HG03196 (cell line): ENCODE results near the gene CD163.
"Not testable (repeated sequence)": the region's sequence is repeated elsewhere in the genome, so short reads cannot be mapped to it uniquely, and the experiment has no call there.

Experiments
- ATAC-seq: cut with Tn5 transposase; IDR thresholded peaks from one replicate; pipeline ENCODE4 v1.9.1; 2021; ENCODE audit not compliant: unreplicated experiment

Gene CD163

DNA sequence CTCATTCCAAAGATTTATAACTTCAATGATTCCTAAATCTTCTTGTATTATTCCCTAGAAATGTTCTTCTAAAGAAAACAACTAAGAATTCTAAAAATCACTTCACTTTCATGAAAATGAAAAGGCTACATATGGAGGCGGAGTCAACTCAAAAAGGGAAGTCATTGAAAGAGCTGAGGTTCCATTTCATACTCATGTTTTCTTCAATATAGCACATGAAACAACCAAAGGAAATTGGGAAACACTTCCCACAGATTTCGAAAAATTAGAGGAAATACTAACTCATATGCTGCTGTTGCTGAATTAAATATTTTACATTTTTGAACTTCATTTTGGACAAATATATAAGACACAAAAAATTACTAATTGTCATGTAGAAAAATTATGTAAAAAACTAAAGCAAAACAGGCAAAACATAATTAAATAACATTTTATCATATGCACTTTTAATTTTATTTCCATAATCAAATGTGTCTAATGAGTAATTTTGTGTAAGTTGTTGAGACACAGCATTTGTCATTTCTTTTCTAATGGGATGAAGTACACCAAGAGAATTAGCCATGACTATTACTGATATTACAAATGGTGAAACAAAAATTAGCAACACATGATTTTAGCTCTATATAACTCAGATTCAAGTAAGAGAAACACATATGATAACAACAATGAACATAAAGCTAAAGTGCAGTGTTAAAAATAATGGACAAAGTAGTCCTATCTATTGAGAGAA is at the start of gene CD163:
TSS of gene CD163 (minus strand) at position 92 of the 730 bp plus-strand sequence. CDS start at position 5, 87 bp downstream.
- ATAC-seq: no peak

DNA sequence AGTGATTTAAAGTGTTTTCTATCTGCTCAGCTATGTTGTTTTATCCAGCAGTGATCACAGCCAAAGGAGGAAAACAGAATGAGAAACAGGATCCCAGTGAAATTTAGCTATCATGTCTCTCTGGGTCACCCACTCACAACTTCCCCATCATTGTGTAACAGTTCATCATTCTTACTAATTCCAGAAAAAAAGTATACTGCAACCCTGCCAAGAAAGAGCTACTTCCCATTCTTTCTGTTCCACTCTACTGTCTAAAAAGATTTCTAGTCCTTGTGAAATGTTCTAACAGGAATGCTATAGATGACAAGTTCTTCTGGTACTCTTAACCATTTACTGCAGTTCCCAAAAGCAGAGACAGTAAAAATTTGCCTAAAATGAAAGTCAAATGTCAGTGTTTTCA is 39.2 kb upstream of the CD163 start:
- no peak for ATAC-seq

DNA sequence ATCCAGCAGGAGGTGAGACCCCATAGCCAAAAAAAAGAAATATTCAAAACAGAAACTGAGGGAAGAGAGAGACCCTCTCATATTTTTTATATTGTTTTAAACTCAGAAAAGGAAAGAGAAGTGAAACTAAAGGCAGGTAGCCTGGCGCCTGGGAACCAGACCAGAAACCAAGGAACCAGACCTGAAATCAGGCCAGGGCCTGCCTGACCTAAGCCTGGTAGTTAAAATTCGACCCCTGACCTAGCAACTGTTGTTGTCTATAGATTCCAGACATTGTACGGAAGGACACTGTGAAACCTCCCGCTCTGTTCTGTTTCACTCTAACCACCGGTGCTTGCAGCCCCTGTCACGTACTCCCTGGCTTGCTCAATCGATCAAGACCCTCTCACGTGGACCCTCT is 38.5 kb upstream of the CD163 start:
- no peak for ATAC-seq

DNA sequence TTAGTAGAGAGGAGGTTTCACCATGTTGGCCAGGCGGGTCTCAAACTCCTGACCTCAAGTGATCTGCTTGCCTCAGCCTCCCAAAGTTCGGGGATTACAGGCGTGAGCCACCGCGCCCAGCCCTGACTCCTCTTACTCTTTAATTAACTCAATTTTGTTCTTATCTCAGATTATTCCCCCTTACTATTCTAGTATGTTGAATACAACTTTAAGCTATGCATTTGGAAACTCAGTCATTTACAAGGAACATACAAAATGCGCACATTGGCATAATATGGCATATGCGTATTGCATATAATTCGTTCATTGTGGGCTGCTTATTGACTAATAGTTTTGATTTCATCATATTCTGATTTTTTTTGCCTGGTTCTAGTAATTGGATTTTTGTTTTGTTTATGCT is 10.8 kb upstream of the CD163 start:
- no peak for ATAC-seq

DNA sequence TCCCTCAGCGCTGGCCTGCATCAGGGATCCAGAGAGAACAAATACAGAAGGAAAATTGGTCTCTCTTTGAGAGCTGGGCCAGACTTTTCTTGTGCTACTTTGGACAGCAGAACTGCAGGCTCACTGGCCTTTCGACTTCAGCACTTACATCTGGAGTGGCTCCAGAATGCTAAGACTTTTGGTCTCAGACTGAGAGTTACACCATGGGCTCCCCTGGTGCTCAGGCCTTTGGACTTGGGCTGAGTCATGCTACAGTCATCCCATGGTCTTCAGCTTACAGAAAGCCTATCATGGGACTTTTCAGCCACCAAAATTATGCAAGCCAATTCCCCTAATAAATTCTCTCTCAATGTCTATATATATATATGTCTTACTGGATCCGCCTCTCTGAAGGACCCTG is 9.0 kb upstream of the CD163 start:
- ATAC-seq: no peak

DNA sequence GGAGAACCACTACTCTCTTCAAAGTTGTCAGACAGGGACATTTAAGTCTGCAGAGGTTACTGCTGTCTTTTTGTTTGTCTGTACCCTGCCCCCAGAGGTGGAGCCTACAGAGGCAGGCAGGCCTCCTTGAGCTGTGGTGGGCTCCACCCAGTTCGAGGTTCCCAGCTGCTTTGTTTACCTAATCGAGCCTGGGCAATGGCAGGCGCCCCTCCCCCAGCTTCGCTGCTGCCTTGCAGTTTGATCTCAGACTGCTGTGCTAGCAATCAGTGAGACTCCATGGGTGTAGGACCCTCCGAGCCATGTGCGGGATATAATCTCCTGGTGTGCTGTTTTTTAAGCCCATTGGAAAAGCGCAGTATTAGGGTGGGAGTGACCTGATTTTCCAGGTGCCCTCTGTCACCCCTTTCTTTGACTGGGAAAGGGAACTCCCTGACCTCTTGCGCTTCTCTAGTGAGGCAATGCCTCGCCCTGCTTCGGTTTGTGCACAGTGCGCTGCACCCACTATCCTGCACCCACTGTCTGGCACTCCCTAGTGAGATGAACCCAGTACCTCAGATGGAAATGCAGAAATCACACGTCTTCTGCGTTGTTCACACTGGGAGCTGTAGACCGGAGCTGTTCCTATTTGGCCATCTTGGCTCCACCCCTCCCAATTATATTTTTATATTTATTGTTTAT is 6.4 kb upstream of the CD163 start:
- not testable (repeated sequence) for ATAC-seq

DNA sequence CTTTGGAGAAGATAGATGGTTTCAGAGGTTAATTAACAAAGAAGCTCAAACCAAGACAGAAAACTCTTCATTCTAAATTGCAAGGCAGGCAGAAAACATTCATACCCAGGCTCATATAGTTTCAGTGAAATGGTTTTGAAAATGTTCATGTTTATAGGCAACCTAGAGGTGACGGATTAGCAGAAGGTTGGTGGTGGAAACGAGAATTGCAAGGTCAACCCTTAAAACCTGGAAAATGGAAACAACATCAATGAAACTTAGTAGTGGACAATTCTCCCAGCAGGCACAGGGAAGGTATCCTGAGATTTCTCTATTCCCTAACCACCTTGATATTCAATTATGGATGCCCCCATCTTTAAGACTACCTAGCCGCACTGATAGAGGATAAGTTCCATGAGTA is 965 bp downstream of the CD163 start:
- ATAC-seq: no peak

DNA sequence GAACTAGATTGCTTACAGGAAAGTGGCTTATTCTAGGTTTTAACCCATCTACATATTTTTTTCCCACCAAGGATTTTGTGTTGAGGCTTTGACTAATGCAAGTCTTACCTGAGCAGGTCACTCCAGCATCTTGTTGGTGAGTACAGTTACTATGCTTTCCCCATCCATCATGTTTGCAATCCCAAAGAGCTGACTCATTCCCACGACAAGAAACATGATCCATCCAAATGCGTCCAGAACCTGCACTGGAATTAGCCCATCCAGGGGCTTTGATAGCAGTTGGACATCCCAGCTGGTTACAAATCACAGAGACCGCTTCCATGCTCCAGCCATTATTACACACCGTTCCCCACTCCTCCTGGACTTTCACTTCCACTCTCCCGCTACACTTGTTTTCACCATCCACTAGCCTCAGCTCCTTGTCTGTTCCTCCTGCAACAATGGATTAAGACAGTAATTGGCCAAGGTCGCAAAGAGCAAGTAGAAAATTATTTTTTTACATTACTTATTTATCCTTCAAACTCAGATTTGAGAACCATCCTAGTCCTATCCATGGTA is 2.5 kb downstream of the CD163 start:
- ATAC-seq: no peak

DNA sequence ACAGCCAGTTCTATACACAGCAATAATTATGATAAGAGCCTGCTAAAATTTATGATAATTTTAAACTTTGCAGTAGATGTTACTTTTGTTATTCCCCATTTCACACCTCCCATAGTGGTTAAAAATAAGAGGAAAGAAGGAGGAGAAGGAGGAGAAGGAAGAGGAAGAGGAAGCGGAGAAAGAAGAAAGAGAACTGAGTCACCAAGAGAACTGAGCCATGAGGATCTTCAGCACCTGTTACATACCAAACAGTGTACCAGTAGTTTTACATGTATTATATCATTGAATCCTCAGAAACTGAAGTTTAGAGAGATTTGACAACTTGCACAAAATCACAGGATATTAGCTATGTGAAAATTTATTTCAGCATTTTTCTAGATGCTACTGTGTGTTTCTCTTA is 3.9 kb downstream of the CD163 start:
- no peak for ATAC-seq

DNA sequence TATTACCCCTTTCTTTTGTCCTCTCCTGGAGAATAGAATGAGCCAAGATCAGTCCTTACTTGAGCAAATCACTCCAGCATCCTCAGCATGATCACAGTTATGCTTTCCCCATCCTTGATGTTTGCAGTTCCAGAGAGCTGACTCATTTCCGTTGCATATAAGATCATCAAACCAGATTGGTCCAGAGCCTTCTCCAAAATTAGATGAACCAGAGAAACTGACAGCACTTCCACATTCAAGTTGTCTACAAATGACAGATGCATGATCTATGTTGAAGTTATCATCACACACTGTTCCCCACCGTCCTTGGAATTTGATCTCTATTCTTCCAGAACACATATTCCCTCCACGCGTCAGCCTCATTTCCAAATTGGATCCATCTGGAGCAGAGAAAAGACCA is 4.8 kb downstream of the CD163 start:
- no peak for ATAC-seq

DNA sequence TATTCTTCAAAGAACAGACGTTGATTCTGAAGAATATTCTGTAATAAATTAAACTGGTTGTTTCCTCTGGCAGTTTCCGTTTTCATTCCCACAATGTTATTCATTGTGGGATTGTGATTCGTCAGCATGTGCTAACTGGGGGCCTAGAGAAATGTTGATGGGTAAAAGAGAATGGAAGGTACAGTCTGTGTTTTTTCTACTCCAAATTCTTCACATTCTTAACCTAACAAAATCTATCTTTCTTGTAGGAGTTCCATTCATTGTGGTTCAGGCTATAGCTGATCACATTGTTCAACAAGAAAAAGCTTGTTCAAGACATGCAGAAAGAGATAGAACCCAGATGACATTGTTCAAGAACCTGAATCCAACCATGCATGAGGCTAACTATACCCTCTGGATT is 5.9 kb downstream of the CD163 start:
- ATAC-seq: no peak

DNA sequence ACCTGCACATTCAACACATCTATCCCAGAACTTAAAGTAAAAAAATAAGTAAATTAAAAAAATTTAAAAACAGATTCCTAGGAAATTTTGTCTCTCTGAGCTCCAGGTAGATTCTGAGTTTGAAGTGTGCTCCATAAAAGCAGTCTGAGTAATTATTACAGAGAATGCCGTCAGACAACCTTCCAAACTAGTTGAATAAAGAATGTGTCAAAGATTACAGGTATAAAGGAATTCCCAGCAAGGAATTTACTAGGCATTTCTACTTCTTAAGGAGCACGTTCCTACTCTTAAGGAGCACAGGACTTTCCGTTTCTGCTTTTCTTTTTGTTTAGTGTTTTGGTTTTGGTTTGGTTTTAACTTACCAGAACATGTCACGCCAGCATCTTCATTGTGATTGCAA is 7.1 kb downstream of the CD163 start:
- ATAC-seq: no peak

DNA sequence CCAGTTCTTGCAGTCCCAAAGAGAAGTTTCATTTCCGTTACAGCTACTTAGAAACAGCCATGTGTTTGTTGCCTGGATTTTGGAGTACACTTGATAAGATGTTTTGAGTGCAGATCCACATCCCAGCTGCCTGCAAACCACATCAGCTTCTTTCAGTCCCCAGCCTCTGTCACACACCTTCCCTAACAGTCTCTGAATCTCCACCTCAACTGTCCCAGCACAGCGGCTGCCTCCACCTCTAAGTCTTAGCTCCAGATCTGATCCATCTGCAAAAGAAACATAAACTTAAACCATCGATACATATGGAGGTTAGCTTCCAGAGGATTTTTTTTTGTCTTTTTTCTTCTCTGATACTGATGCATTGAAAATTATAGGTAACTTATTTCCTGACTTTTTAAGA is 8.4 kb downstream of the CD163 start:
- no peak for ATAC-seq

DNA sequence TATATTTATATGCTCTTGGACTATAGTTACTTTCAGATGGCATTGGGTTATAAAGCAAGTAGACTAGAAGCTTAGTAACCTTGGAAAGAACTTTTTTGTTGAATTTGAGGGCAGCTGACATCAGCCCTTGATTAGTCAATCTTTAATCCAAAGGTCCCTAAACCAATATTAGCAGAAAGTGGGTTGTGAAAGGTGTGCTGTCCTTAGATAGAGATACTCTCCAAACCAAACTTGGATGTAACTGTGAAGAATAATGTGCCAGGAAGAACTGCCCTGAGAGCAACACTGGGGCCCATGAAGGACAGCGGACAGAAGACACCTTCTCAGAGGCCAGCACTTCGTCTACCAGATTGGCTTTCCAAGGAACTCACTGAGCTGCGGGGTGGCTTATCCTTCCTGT is 10.6 kb downstream of the CD163 start:
- ATAC-seq: no peak

DNA sequence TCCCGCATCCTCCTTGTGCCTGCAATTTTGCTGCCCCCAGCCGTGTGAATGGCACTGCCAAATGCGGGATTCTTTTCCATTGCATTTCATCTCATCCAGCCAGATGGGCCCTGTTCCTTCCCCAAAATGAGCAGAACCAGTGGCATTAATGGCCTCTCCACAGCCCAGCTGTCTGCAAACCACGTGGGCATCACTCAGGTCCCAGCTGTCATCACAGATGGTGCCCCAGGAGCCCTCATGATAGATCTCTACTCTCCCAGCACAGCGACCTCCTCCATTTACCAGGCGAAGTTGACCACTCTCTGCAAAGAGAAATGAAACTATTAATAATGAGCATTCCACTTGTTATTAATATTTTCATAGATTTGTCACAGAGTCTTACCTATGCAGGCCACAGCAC is 17.1 kb downstream of the CD163 start:
- no peak for ATAC-seq

DNA sequence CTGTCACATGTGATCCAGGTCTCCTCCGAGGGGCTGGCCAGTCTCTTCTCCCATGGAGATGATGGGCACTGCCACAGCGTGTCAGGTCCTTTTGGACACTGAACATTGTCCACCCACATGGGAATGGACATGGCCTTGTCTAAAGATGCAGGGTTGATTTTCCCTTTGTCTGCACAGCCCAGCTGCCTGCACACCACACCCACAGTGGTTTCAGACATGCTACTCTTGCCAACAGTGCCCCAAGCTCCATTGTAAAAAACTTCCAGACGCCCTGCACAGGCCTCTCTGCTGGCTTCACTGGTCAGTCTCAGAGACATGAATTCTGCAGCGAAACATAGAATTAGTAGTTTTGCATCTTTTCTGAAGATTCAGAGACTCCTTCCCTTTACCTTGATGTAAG is 18.5 kb downstream of the CD163 start:
- no peak for ATAC-seq

DNA sequence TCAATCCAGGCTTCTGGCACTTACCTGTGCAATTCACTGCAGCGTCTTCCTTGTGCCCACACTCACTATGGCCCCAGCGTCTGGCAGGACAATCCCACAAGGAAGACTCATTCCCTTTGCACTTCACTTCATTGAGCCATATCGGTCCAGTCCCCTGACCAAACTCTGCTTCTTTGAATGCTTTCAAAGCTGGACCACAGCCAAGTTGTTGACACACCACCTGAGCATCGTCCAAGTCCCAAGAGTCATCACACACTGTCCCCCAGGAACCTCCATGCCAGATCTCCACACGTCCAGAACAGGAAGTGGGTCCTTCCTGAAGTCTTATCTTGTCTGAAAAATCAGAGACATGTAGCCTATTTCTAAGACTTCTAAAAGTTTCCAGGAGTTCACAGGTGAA is 20.2 kb downstream of the CD163 start:
- ATAC-seq: no peak

DNA sequence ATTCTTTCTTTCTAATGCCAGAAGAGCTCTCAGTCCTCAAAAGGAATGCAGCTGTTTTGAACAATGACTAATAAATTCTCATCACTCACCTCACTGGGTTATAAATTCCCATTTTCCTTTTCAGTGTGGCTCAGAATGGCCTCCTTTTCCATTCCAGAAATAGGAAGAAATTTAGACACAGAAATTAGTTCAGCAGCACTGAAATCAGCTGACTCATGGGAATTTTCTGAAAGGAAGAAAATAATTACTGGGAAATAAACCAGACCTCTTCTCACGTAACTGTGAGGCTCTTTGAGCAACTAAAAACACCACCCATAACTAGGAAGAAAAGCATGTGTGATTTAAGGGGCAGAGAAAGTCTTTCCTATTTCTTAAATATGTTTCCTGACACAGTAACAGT is 23.8 kb downstream of the CD163 start:
- no peak for ATAC-seq

DNA sequence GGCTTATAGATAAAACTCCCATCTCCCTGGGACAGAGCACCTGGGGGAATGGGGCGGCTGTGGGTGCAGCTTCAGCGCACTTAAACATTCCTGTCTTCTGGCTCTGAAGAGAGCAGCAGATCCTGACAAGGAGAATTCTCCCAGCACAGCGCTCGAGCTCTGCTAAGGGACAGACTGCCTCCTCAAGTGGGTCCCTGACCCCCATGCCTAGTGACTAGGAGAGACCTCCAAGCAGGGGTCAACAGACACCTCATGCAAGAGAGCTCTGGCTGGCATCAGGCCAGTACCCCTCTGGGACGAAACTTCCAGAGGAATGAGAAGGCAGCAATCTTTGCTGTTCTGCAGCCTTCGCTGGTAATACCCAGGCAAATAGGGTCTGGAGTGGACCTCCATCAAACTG is 31.5 kb downstream of the CD163 start:
- no peak for ATAC-seq

DNA sequence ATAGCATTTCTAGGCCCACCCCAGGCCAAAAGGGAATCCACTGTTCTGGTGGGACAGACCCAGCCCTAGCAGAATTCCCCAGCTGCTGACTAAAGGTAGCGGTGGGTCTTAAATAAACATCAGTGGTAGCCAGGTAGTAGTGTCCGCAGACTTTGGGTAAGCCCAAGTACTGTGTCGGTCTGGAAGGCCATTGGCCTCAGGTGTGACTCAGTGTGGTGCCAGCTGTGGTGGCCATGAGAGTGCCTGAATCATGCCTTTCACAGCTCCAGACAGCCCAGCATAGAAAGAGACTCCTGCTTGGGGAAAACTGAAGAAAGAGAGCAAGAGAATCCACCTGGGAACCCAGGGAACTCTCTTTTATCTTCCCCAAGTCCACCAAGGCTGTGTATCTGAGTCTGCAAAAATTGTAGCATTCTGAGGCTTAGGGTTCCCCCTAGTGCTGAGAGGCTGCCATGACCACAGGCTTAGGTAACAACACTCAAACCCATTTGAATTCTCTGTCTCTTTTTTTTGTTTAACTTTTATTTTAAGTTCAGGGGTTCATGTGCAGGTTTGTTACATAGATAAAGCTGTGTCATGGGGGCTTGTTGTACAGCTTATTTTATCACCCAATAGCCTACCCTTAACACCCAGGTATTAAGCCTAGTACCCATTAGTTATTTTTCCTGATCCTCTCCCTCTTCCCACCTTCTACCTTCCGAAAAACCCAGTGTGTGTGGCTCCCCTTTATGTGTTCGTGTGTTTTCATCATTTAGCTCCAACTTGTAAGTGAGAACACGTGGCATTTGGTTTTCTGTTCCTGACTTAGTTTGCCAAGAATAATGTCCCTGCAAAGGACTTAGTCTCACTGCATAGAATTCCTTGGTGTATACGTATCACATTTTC is 43.0 kb downstream of the CD163 start:
- peak; percentile 64 for ATAC-seq

DNA sequence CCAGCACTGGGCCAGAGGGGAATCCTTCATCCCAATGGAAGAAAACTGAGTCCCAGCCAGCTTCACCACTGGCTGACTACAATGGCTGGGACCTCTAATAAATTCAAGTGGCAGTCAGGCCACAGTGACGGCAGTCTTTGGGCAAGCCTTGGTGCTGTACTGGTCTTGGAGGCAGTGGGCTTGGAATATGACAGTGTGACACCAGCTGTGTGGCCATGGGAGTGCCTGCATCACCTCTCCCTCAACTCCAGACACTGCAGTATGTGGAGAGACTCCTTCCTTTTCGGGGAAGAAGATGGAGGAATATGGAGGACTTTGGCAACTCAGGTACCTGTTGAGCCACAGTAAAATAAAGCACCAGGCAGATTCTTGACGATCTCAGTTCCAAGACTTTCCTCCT is 43.6 kb downstream of the CD163 start:
- ATAC-seq: no peak

DNA sequence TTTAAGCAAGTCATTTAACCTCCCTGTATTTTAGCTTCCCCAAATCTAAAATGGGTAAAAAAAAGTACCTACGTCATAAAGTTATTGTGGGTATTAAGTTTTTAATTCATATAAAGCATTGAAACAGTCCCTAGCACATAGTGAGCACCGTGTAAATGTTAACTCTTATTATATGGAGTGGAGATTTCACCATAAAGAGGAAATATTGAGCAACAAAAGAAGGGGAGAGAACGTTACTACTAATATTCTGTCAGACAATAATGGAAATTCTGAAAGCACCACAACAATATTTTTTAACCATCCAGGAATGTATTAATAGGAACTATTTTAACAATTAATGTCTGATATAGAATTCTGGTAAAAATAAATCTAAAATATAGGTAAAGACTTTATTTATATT is 51.8 kb downstream of the CD163 start:
- ATAC-seq: no peak
